22Rv1 (cell line): ENCODE data around the gene AMBN.

ENCODE experiments used
- H3K27ac ChIP-seq: fragments of 450-650 bp; 2 replicates; pipeline ENCODE4 v1.5.1; 2017
- ZFX ChIP-seq: fragments of 450-650 bp; IDR thresholded peaks from 2 replicates; pipeline ENCODE4 v1.6.1; 2017; ENCODE audit warnings: antibody characterized with exemption, borderline replicate concordance
- TF ChIP-seq, protein P1 (sequence below): fragments of 450-650 bp; IDR thresholded peaks from 2 replicates; pipeline ENCODE4 v1.5.1; 2017; ENCODE audit warnings: mild to moderate bottlenecking

Gene AMBN

DNA sequence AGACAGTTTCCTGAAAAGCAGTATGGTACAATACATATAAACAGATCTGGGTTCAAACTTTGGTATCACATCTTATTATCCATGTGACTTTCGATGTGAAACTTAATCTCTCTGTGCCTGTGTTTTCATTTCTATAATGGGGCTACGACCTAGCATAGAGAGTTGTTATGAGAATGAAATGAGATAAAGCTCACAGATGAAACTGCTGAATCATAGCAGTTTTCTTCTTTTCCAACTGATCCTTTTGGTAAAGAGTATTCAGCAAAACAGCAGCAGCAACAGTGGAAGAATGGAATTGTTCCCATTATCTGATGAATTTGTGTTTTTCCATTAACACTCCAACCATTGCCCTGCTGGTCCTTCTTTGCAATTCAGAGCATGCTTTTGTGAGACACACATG, 16.3 kb downstream of the AMBN start:
- H3K27ac ChIP-seq, result no peak overlapping the region
- TF ChIP-seq ZFX, result no peak
- TF ChIP-seq, protein P1, sequence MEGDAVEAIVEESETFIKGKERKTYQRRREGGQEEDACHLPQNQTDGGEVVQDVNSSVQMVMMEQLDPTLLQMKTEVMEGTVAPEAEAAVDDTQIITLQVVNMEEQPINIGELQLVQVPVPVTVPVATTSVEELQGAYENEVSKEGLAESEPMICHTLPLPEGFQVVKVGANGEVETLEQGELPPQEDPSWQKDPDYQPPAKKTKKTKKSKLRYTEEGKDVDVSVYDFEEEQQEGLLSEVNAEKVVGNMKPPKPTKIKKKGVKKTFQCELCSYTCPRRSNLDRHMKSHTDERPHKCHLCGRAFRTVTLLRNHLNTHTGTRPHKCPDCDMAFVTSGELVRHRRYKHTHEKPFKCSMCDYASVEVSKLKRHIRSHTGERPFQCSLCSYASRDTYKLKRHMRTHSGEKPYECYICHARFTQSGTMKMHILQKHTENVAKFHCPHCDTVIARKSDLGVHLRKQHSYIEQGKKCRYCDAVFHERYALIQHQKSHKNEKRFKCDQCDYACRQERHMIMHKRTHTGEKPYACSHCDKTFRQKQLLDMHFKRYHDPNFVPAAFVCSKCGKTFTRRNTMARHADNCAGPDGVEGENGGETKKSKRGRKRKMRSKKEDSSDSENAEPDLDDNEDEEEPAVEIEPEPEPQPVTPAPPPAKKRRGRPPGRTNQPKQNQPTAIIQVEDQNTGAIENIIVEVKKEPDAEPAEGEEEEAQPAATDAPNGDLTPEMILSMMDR, result no peak

DNA sequence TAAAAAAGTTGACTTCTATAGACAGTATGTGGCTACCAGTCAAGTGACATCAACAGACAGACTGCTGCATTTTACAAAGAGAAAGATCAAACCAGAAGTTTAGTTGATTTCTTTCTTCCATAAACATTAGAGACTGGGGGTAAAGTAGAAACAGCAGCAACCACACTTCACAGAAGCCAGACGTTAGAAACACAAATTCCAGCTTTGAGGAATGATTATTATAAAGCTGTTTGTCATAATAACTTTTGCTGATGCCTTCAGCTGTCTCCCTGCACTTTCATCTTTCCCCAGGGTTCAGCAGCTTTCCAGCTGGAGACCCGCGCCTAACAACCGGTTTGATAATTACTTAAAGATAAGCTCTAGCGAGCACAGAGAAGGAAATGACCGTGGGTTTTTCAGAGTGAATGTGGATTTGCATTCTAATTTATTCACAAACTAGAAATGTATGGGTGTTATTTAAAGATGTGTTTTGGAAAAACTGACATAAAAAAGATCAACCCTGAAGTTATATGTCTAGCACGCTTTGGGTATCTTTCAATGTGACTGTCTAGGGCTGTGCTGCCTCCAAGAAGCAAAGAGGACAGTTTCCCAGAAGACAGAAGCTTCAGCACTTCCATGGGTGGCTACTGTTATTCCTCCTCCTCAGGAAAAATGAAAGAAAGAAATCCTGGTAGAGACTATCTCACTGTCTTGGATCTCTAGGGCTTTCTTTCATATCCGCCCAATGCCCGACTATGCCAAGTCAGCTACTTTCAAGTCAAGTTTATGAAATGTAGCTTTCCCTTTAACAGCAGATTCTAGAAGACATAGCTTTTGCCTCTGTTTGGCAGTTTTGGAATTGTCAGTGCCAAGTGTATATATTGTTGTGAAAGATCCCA, 21.5 kb downstream of the AMBN start:
- no peak overlapping the region for H3K27ac ChIP-seq
- TF ChIP-seq, protein P1, result no peak
- no peak for TF ChIP-seq ZFX

DNA sequence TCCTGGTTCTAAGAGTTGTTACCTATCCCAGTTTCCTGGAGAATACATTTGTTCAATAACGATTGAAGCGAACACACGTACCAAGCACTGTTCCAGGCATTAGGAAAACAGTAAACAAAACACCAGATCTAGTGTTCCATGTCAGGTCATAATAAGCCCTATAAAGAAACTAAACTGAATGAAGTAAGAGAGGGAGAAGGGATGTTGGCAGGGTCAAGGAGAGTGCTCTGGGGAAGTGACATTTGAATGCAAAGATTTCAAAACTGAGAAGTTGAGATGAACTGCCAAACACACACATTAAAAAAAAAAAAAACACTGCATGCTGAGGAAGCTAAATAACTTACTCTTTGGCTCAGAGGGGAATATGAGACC, 22.1 kb downstream of the AMBN start:
- TF ChIP-seq, protein P1, result no peak
- no peak for TF ChIP-seq ZFX
- H3K27ac ChIP-seq, result no peak overlapping the region

DNA sequence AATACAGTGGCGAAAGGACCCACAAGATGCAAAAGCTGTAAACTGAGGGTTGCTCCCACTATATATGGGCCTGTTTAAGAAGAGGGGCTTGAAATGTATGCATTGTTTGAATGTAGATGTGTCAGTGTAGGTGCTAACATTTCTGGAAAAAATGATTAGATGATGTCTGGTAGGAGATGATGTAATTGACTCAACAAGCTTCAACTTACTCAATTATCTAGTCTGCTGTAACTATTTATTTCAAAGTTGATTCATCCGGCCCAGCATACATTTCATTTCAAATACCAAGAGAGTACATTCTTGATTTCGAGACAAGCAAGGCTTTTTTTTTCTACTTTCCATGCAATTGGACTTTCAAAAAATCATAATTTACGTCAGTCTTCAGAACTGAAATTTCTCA, 27.2 kb downstream of the AMBN start:
- TF ChIP-seq, protein P1, result no peak
- no peak for TF ChIP-seq ZFX
- H3K27ac ChIP-seq, result no peak overlapping the region

DNA sequence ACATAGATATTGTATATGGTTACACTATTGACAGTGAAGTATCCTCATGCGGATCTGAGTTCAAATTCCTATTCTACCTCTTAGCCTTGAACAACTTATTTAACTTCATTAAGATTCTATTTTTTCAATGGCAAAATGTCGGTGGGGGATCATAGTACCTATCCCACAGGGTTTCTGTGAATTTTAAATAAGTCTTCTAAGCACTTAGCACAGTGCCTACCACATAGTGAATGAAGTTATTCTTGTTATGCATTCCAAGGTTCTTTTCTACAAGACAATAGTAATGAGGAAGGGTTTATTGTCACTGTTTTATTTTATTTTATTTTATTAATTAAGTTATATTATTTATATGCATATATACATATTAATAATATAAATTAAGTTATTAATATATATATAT, 27.7 kb downstream of the AMBN start:
- H3K27ac ChIP-seq, result no peak overlapping the region
- no peak for TF ChIP-seq ZFX
- TF ChIP-seq, protein P1, result no peak

DNA sequence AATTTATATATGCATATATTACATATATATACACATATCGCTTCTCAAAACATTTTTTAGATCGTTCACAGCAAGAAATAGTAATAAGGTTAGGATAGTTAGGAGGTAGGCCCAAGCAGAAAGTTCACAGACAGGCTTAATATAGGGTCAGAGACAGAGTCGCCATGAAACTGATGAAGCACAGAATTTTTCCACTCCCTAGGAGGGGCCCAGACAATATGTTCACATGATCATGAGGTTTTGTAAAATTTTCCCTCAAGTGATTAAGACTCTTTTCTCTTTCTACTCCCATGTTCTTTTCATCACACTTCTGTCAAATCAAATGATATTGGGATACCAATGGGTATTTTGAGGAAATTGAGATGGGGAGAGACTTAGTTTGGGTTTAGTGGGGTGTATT, 31.3 kb downstream of the AMBN start:
- TF ChIP-seq, protein P1, result no peak
- no peak for TF ChIP-seq ZFX
- H3K27ac ChIP-seq, result no peak overlapping the region

DNA sequence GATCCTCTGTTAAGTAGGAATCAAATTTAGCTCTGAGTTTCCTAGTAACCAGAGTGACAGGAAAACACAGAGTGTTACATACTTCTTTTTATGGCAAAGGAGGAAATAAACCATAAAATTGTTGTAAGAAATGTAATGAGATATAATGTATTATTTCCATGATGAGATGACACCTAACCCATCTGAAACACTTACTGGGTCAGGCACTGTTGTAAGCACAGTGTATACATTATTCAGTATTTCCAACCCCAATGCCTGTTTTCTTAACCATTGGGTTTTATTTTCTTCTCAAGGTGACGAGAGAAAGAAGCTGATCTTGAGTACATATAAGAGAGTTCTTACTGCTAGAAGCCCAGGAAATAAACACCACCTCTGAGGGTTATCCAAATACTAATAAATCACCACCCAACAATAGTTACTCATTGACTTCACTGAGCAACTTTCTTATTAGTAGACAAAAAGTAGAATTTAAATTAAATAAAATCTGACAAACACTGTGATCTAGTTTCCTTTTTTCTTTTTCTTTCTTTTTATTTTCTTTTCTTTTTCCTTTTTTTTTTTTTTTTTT, 32.3 kb downstream of the AMBN start:
- H3K27ac ChIP-seq, result no peak overlapping the region
- TF ChIP-seq, protein P1, result no peak
- TF ChIP-seq ZFX, result no peak
